K562 (cell line): ENCODE results near the gene CSNK1D. TPM values are rescaled to one million over a fixed set of nuclear protein-coding genes. Genes with fewer than 3 reads are reported as not detected.

Experiments
- ARID4B ChIP-seq: sonication (generic); formaldehyde crosslinking; IDR thresholded peaks from 2 replicates; pipeline ENCODE4 v1.8.0; 2022; ENCODE audit warnings: mild to moderate bottlenecking, missing genetic modification reagents
- BCOR ChIP-seq: fragments of 450-650 bp; IDR thresholded peaks from 2 replicates; pipeline ENCODE4 v1.6.1; 2016
- CBFA2T3 ChIP-seq: fragments of 450-650 bp; IDR thresholded peaks from 2 replicates; pipeline ENCODE4 v1.6.1; 2017
- CSDE1 ChIP-seq, 2 experiments: fragments of 450-650 bp; IDR thresholded peaks; 2 replicates each; pipeline ENCODE4 v1.6.1; 2016; ENCODE audit warnings: mild to moderate bottlenecking in 1 of 2
- ELF4 ChIP-seq: fragments of 450-650 bp; formaldehyde crosslinking; IDR thresholded peaks from 2 replicates; pipeline ENCODE4 v1.4.0; 2022; ENCODE audit warnings: missing genetic modification characterization
- HDAC2 ChIP-seq: fragments of 450-650 bp; IDR thresholded peaks from 2 replicates; pipeline ENCODE4 v1.6.1; 2016; ENCODE audit warnings: mild to moderate bottlenecking
- HES1 ChIP-seq: fragments of 450-650 bp; IDR thresholded peaks from 2 replicates; pipeline ENCODE4 v1.6.1; 2016; ENCODE audit warnings: low read depth, mild to moderate bottlenecking, moderate library complexity
- HNRNPL ChIP-seq: fragments of 200-400 bp; formaldehyde crosslinking; IDR thresholded peaks from 2 replicates; pipeline ENCODE4 v1.6.1; 2017; ENCODE audit warnings: low read depth, mild to moderate bottlenecking, low read length
- KLF6 ChIP-seq: fragments of 250-450 bp; sonication (Bioruptor Pico); IDR thresholded peaks from 2 replicates; pipeline ENCODE4 v1.4.0; 2020; ENCODE audit warnings: mild to moderate bottlenecking, moderate library complexity, borderline replicate concordance
- MAFK ChIP-seq: IDR thresholded peaks from 2 replicates; pipeline ENCODE4 v1.6.1; 2011; ENCODE audit warnings: low read length, improper control_type of control experiment
- MCM3 ChIP-seq: fragments of 450-650 bp; IDR thresholded peaks from 2 replicates; pipeline ENCODE4 v1.6.1; 2016
- MEF2A ChIP-seq: IDR thresholded peaks from 2 replicates; pipeline ENCODE4 v1.6.1; 2011; ENCODE audit warnings: low read depth, mild to moderate bottlenecking, low read length, moderate library complexity; ENCODE audit not compliant: control insufficient read depth
- MEIS2 ChIP-seq: fragments of 450-650 bp; IDR thresholded peaks from 2 replicates; pipeline ENCODE4 v1.6.1; 2014; ENCODE audit warnings: mild to moderate bottlenecking; ENCODE audit not compliant: partially characterized antibody
- RFX7 ChIP-seq: fragments of 250-450 bp; sonication (Bioruptor Pico); IDR thresholded peaks from 2 replicates; pipeline ENCODE4 v1.5.1; 2021; ENCODE audit warnings: mild to moderate bottlenecking
- SAP30 ChIP-seq: fragments of 200-600 bp; sonication (generic); IDR thresholded peaks from 2 replicates; pipeline ENCODE4 v1.6.1; 2012; ENCODE audit warnings: borderline replicate concordance, low read depth, mild to moderate bottlenecking, moderate library complexity, low read length, control low read depth, inconsistent platforms; ENCODE audit not compliant: insufficient read depth, poor library complexity, severe bottlenecking
- SMAD3 ChIP-seq: fragments of 450-650 bp; formaldehyde crosslinking; conservative IDR thresholded peaks from 2 replicates; pipeline ENCODE4 v1.4.0; 2020; ENCODE audit warnings: mild to moderate bottlenecking
- SMARCA5 ChIP-seq: fragments of 450-650 bp; IDR thresholded peaks from 2 replicates; pipeline ENCODE4 v1.6.1; 2016
- SP2 ChIP-seq: IDR thresholded peaks from 2 replicates; pipeline ENCODE4 v1.6.1; 2011; ENCODE audit warnings: mild to moderate bottlenecking, low read depth, low read length, moderate library complexity; ENCODE audit not compliant: poor library complexity, severe bottlenecking; ENCODE audit errors: extremely low read depth
- TAF15 ChIP-seq: fragments of 200-400 bp; formaldehyde crosslinking; IDR thresholded peaks from 2 replicates; pipeline ENCODE4 v1.6.1; 2017; ENCODE audit warnings: mild to moderate bottlenecking, low read depth, low read length, moderate library complexity
- ZNF184 ChIP-seq: sonication (generic); formaldehyde crosslinking; IDR thresholded peaks from 2 replicates; pipeline ENCODE4 v1.5.0; 2020; ENCODE audit warnings: missing genetic modification reagents
- ZNF354B ChIP-seq: fragments of 250-450 bp; sonication (Bioruptor Pico); IDR thresholded peaks from 2 replicates; pipeline ENCODE4 v1.4.0; 2020
- ZNF395 ChIP-seq: fragments of 200-800 bp; sonication (Bioruptor generic); IDR thresholded peaks from 2 replicates; pipeline ENCODE4 v1.6.1; 2017; ENCODE audit warnings: missing genetic modification characterization, missing compliant biosample characterization
- ZNF740 ChIP-seq, 3 experiments: fragments of 200-800 bp in 1 of 3; sonication (Bioruptor generic) in 1 of 3; sonication (generic) in 1 of 3; formaldehyde crosslinking in 1 of 3; IDR thresholded peaks; 2 replicates each; pipeline versions ENCODE4 v1.6.1 to v1.8.0; 2016 to 2022; ENCODE audit warnings: mild to moderate bottlenecking in 2 of 3, missing compliant biosample characterization in 2 of 3, missing genetic modification characterization in 2 of 3, missing genetic modification reagents in 1 of 3
- ZNF75A ChIP-seq: fragments of 450-650 bp; formaldehyde crosslinking; IDR thresholded peaks from 2 replicates; pipeline ENCODE4 v1.4.0; 2020; ENCODE audit warnings: mild to moderate bottlenecking
- ZNF766 ChIP-seq: fragments of 200-800 bp; sonication (Bioruptor generic); conservative IDR thresholded peaks from 2 replicates; pipeline ENCODE4 v1.6.1; 2016; ENCODE audit warnings: missing genetic modification characterization, missing compliant biosample characterization
- polyA plus RNA-seq, 8 experiments: library from polyadenylated mRNA; depleted of rRNA in 4 of 8; stranded (reverse) in 5 of 8; unstranded in 3 of 8; fragments of >200 nt; fragmentation: Nextera tagmentation in 2 of 8; fragmentation: Illumina TruSeq in 1 of 8; extraction: Ambion mirVana in 2 of 8; extraction: Trizol in 1 of 8; gene quantifications; 2 replicates each; pipeline versions ENCODE4 v1.2.1 to v1.2.3, GENCODE V29; 2011 to 2014; ENCODE audit warnings: inconsistent platforms in 1 of 8, missing spikeins in 1 of 8
- total RNA-seq, 7 experiments: library from RNA; depleted of rRNA in 6 of 7; stranded (reverse); fragments of >200 nt in 6 of 7; fragmentation: Illumina TruSeq in 2 of 7; extraction: Trizol in 2 of 7; gene quantifications; 2 replicates each; pipeline versions ENCODE4 v1.2.1 to v1.2.3, GENCODE V29; 2011 to 2021; ENCODE audit warnings: low replicate concordance in 1 of 7

Gene CSNK1D
- total and polyA plus RNA-seq, 9 of the 15 experiments (the other 6 are each of a cell fraction or from before 2014, with no cell fraction given) = 6.5 to 133 (median 41.3) TPM

- TF ChIP-seq ARID4B (CRISPR knock-in tag) (0 out of 2 replicates have a peak, but pooled peaks have one; percentile 5), SMARCA5 (no peak), MEIS2 (no peak), BCOR (no peak), ZNF766 (no peak), ZNF740 (CRISPR knock-in tag; IDR thresholded peaks at IDR 0.05) (peak; percentile 45; the same call in 1 of the 2 replicates), ZNF740 (tag; IDR thresholded peaks at IDR 0.05) (no peak), CBFA2T3 (no peak), MAFK (no peak), SP2 (no peak), TAF15 (no peak), ZNF75A (CRISPR knock-in tag) (no peak), KLF6 (CRISPR knock-in tag) (no peak), CSDE1 (IDR thresholded peaks at IDR 0.05) (no peak), ZNF184 (CRISPR knock-in tag) (no peak), HNRNPL (no peak), ELF4 (CRISPR knock-in tag) (0 out of 2 replicates have a peak, but pooled peaks have one; percentile 7), MEF2A (no peak), SAP30 (no peak), HDAC2 (no peak), SMAD3 (CRISPR knock-in tag) (no peak), RFX7 (CRISPR knock-in tag) (no peak), HES1 (no peak), MCM3 (no peak), ZNF395 (CRISPR knock-in tag) (no peak), ZNF354B (CRISPR knock-in tag) (no peak)
Measured at GRCh38 chr17:82231312-82231561, 42.3 kb downstream of the CSNK1D start (continued).
